Stimulated activated CD8-positive, alpha-beta memory T cell treated with anti-CD3 and anti-CD28 coated beads, Interleukin-4, amount 100 ng/mL, for 48 hours (primary cell): Measurements from ENCODE around the gene SMAD4.
"Not testable (repeated sequence)": the region's sequence is repeated elsewhere in the genome, so short reads cannot be mapped to it uniquely, and the experiment has no call there.

Experiments
- DNase-seq: peaks from one replicate; pipeline ENCODE4 v3.0.0-alpha.2; 2020

Gene SMAD4

GRCh38 chr18:51119976-51120375 is 90.0 kb downstream of the SMAD4 start:
- DNase-seq = not testable (repeated sequence)

- DNase-seq = no peak
Measured at GRCh38 chr18:51120809-51121596, 91.0 kb downstream of the SMAD4 start.

- DNase-seq = no peak
Measured at GRCh38 chr18:51121597-51121857, 91.5 kb downstream of the SMAD4 start.

GRCh38 chr18:51122266-51123045 is 92.4 kb downstream of the SMAD4 start:
- no peak for DNase-seq

- no peak for DNase-seq
Measured at GRCh38 chr18:51123046-51123395, 93.0 kb downstream of the SMAD4 start.

- DNase-seq = no peak
Measured at GRCh38 chr18:51123481-51123880, 93.5 kb downstream of the SMAD4 start.

- DNase-seq = no peak
Measured at GRCh38 chr18:51123936-51124486, 94.0 kb downstream of the SMAD4 start.

GRCh38 chr18:51125976-51126375 is 96.0 kb downstream of the SMAD4 start:
- DNase-seq = no peak

GRCh38 chr18:51127664-51128063 is 97.7 kb downstream of the SMAD4 start:
- no peak for DNase-seq

GRCh38 chr18:51128533-51128932 is 98.5 kb downstream of the SMAD4 start:
- DNase-seq = no peak

GRCh38 chr18:51132256-51132935 is 102.4 kb downstream of the SMAD4 start:
- DNase-seq = no peak

- no peak for DNase-seq
Measured at GRCh38 chr18:51133580-51134160, 103.7 kb downstream of the SMAD4 start.
